Bronchial epithelial cell (primary cell): ENCODE measurements around the gene A1CF. TPM values are rescaled to one million over a fixed set of nuclear protein-coding genes. Genes with fewer than 3 reads are reported as not detected.

Experiments
- DNase-seq: peaks from one replicate; pipeline ENCODE4 v3.0.0-alpha.2; 2010; ENCODE audit warnings: low read depth
- FAIRE-seq: peaks from 2 replicates; lab custom pipeline; 2011; peaks lifted over from hg19 to GRCh38; lab: Jason Lieb, UNC
- H3K27me3 ChIP-seq: 2 replicates; pipeline ENCODE4 v1.5.1; 2011; ENCODE audit warnings: low read length; ENCODE audit not compliant: control insufficient read depth, insufficient read depth
- H3K36me3 ChIP-seq: 2 replicates; pipeline ENCODE4 v1.5.1; 2011; ENCODE audit warnings: low read length; ENCODE audit not compliant: control insufficient read depth, insufficient read depth
- H3K4me3 ChIP-seq: 2 replicates; pipeline ENCODE4 v1.5.1; 2011; ENCODE audit warnings: mild to moderate bottlenecking, low read depth, low read length, control low read depth
- CTCF ChIP-seq: IDR thresholded peaks from 2 replicates; pipeline ENCODE4 v1.5.1; 2011; ENCODE audit warnings: mild to moderate bottlenecking, moderate library complexity, low read length, control low read depth, inconsistent platforms; ENCODE audit not compliant: insufficient read depth, severe bottlenecking
- total RNA-seq: library from RNA; depleted of rRNA; stranded (reverse); fragments of >200 nt; gene quantifications from 2 replicates; pipeline ENCODE4 v1.2.1, GENCODE V29; 2014

The A1CF gene, protein sequence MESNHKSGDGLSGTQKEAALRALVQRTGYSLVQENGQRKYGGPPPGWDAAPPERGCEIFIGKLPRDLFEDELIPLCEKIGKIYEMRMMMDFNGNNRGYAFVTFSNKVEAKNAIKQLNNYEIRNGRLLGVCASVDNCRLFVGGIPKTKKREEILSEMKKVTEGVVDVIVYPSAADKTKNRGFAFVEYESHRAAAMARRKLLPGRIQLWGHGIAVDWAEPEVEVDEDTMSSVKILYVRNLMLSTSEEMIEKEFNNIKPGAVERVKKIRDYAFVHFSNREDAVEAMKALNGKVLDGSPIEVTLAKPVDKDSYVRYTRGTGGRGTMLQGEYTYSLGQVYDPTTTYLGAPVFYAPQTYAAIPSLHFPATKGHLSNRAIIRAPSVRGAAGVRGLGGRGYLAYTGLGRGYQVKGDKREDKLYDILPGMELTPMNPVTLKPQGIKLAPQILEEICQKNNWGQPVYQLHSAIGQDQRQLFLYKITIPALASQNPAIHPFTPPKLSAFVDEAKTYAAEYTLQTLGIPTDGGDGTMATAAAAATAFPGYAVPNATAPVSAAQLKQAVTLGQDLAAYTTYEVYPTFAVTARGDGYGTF
- not detected in 2 replicates for total RNA-seq

DNA sequence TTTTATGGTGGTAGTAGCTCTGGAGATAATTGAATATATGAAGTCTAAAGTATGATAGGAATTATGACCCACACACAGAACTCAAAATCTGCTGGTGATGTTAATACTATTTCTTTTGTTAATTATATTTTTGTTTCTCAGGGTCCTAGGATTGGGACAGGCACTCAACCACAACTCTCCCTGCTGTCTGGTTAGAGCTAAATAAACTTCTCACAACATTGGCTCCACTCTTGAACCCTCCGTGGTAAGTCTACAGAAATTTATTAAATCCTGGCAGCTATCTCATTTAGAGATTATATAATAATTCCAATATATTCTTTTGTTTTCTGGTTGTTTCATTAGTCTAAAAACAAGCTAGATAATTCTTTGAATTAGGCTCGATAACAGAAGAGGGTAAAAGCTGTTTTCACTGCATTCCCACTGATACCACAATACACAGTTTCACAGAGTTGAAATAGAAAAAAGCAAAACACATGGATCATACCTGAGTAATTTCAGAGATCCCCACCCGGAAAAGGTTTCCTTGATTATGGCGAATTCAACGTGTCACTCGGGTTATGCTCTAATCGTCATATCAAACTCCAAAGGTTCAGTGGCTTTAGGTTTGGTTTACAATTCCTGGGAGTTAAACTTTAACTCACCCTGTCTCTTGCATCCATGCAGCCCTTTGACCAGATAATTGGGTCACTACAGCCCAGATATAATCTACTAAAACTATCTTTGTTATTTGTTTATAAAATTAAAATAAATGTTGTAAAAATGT is at the start of gene A1CF:
A1CF (minus strand) TSS at position 531 of the 763 bp plus-strand sequence. CDS start 25,687 bp downstream, outside the sequence.
- TF ChIP-seq CTCF, result no peak
- no peak for DNase-seq
- Histone ChIP-seq H3K27me3 (no peaks in the 10 kb centered on the region), H3K36me3 (no peaks in the 10 kb centered on the region), H3K4me3 (no peak within 1 kb of the TSS)
- no peak for FAIRE-seq

GRCh38 chr10:50931948-50932431 is 46.6 kb upstream of the A1CF start:
- TF ChIP-seq CTCF, result no peak
- Histone ChIP-seq H3K4me3 (no peak overlapping the region), H3K36me3 (no peaks in the 10 kb centered on the region), H3K27me3 (no peaks in the 10 kb centered on the region)
- FAIRE-seq (no peak), DNase-seq (no peak)

DNA sequence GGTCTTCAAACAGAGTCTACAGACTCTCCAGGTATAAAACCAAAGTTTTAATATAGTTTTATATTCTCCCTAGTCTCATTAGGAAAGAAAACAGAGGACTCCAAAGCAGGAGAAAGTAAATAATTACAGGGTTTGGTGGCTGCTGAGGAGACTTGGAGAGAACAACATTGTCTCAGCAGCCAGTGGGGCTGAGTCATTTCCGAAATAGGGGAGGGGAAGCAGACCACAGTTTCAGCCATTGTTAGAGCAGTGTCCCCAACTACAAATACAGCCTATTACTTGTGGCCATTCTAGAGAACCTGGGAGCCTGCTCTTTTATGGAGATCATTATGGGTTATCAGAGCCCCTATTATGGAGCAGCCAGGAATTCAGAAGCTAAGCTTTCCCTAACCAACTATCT is 44.2 kb upstream of the A1CF start:
- no peaks in the 10 kb centered on the region for H3K27me3 ChIP-seq
- no peak overlapping the region for H3K4me3 ChIP-seq
- H3K36me3 ChIP-seq, result no peaks in the 10 kb centered on the region
- FAIRE-seq (no peak), DNase-seq (peak; percentile 15)
- no peak for TF ChIP-seq CTCF

- DNase-seq, result peak; percentile 36
- FAIRE-seq, result no peak
These were observed 42.7 kb upstream of the A1CF start for GRCh38 chr10:50928190-50928552.

More at GRCh38 chr10:50928190-50928552, 42.7 kb upstream of the A1CF start:
- Histone ChIP-seq H3K36me3 (no peaks in the 10 kb centered on the region), H3K27me3 (no peaks in the 10 kb centered on the region), H3K4me3 (no peak overlapping the region)
- TF ChIP-seq CTCF, result no peak
